K562 (cell line): ENCODE results near the gene ADAMTS7. TPM values are rescaled to one million over a fixed set of nuclear protein-coding genes. Genes with fewer than 3 reads are reported as not detected.
"Not testable (repeated sequence)": the region's sequence is repeated elsewhere in the genome, so short reads cannot be mapped to it uniquely, and the experiment has no call there.

Experiments used
- ATAC-seq: fragments of 200-7000 bp; cut with Tn5 transposase; 3 replicates; pipeline ENCODE4 v1.9.1; 2020; ENCODE audit warnings: moderate library complexity
- BruUV-seq: library from RNA; stranded (reverse); fragments of 400-500 nt; replicated peaks from 2 replicates; lab custom pipeline; 2021; lab: Mats Ljungman, UMichigan
- CTCF ChIA-PET: fragments of 300-600 bp; formaldehyde crosslinking; extraction: SDS; loops from one replicate; lab custom pipeline; 2021; ENCODE audit warnings: low intra/inter-chr PET ratio; lab: Yijun Ruan, JAX
- POLR2A ChIA-PET: fragments of 300-600, 350-650 bp; sonication (Branson Sonifier 250); formaldehyde crosslinking; extraction: SDS; loops from one replicate; lab custom pipeline; 2021; ENCODE audit warnings: antibody characterized with exemption, inconsistent platforms; lab: Yijun Ruan, JAX
- DNase-seq, 4 experiments: peaks; one replicate each; pipeline versions ENCODE4 v3.0.0 to v3.0.0-alpha.2; 2011 to 2018; ENCODE audit warnings: low spot score in 3 of 4, mixed read lengths in 3 of 4; ENCODE audit errors: extremely low read depth in 1 of 4
- FAIRE-seq: peaks from 2 replicates; lab custom pipeline; 2011; peaks lifted over from hg19 to GRCh38; lab: Jason Lieb, UNC
- H2AFZ ChIP-seq: 2 replicates; pipeline ENCODE4 v1.6.0; 2011; ENCODE audit warnings: low read depth, low read length, control low read depth, inconsistent platforms
- H3K27ac ChIP-seq: fragments of 200-600 bp; 3 replicates; pipeline ENCODE4 v1.8.0; 2011; ENCODE audit warnings: low read depth, mild to moderate bottlenecking, control low read depth, inconsistent platforms, low read length, moderate library complexity, mixed read lengths; ENCODE audit errors: extremely low read depth
- H3K27me3 ChIP-seq, 2 experiments: fragments of 300-600 bp in 1 of 2; 2 replicates in 1 of 2; 3 replicates in 1 of 2; pipeline versions ENCODE4 v1.6.0 to v1.8.0; 2011; ENCODE audit warnings: inconsistent platforms in 2 of 2, low read length in 2 of 2, mild to moderate bottlenecking in 1 of 2, mixed read lengths in 1 of 2, moderate library complexity in 1 of 2; ENCODE audit not compliant: control insufficient read depth in 2 of 2, insufficient read depth in 2 of 2
- H3K36me3 ChIP-seq: fragments of 300-600 bp; 3 replicates; pipeline ENCODE4 v1.8.0; 2011; ENCODE audit warnings: mild to moderate bottlenecking, low read length, inconsistent platforms; ENCODE audit not compliant: control insufficient read depth, insufficient read depth
- H3K4me1 ChIP-seq, 2 experiments: fragments of 200-600 bp in 1 of 2; replicated peaks in 1 of 2; 2 replicates in 1 of 2; 3 replicates in 1 of 2; pipeline versions ENCODE4 v1.5.1 to v1.8.0; 2011; ENCODE audit warnings: inconsistent platforms in 2 of 2, low read length in 2 of 2, mild to moderate bottlenecking in 1 of 2, mixed read lengths in 1 of 2, moderate library complexity in 1 of 2; ENCODE audit not compliant: control insufficient read depth in 2 of 2, insufficient read depth in 2 of 2
- H3K4me2 ChIP-seq: 2 replicates; pipeline ENCODE4 v1.6.1; 2011; ENCODE audit warnings: low read length, control low read depth, inconsistent platforms, mixed read lengths; ENCODE audit not compliant: insufficient read depth
- H3K4me3 ChIP-seq: fragments of 200-600 bp; sonication (generic), shearing (Covaris generic); 2 replicates; pipeline ENCODE4 v1.5.1; 2016; ENCODE audit warnings: control low read depth, inconsistent platforms
- H3K79me2 ChIP-seq: fragments of 200-600 bp; 3 replicates; pipeline ENCODE4 v1.8.0; 2011; ENCODE audit warnings: low read length, inconsistent platforms; ENCODE audit not compliant: control insufficient read depth, insufficient read depth
- H3K9ac ChIP-seq, 2 experiments: 2 replicates each; pipeline versions ENCODE4 v1.6.0 to v1.6.1; 2011; ENCODE audit warnings: low read depth in 2 of 2, low read length in 2 of 2, control low read depth in 1 of 2, inconsistent platforms in 1 of 2, mild to moderate bottlenecking in 1 of 2, mixed read lengths in 1 of 2; ENCODE audit not compliant: insufficient read depth in 1 of 2
- H3K9me1 ChIP-seq: one replicate; pipeline ENCODE4 v1.6.0; 2011; ENCODE audit warnings: inconsistent platforms, mild to moderate bottlenecking, low read length, moderate library complexity; ENCODE audit not compliant: control insufficient read depth, insufficient read depth
- H3K9me3 ChIP-seq: replicated peaks from 2 replicates; pipeline ENCODE4 v1.5.1; 2011; ENCODE audit warnings: low read depth, low read length, inconsistent platforms; ENCODE audit not compliant: control insufficient read depth, insufficient read depth
- H4K20me1 ChIP-seq: replicated peaks from 2 replicates; pipeline ENCODE4 v1.6.1; 2011; ENCODE audit warnings: low read length, inconsistent platforms, mixed read lengths; ENCODE audit not compliant: control insufficient read depth, insufficient read depth
- E4F1 ChIP-seq: fragments of 250-450 bp; sonication (Bioruptor Pico); IDR thresholded peaks from 2 replicates; pipeline ENCODE4 v1.5.0; 2021; ENCODE audit warnings: mild to moderate bottlenecking, borderline replicate concordance
- MTA2 ChIP-seq: fragments of 450-650 bp; IDR thresholded peaks from 2 replicates; pipeline ENCODE4 v1.6.1; 2016; ENCODE audit warnings: low read depth
- TAF15 ChIP-seq: fragments of 200-400 bp; formaldehyde crosslinking; IDR thresholded peaks from 2 replicates; pipeline ENCODE4 v1.6.1; 2017; ENCODE audit warnings: mild to moderate bottlenecking, low read depth, low read length, moderate library complexity
- TGIF2 ChIP-seq: sonication (generic); formaldehyde crosslinking; IDR thresholded peaks from 2 replicates; pipeline ENCODE4 v1.8.1; 2022; ENCODE audit warnings: mild to moderate bottlenecking, missing genetic modification reagents, moderate library complexity
- WGBS: fragments of 100-300 bp; shearing (Covaris generic); methylation state at CpG from one replicate; pipeline ENCODE4 v1.1.6; 2016; ENCODE audit warnings: low coverage, mixed read lengths; ENCODE audit not compliant: insufficient coverage; ENCODE audit errors: missing lambda C conversion rate; 5-methylcytosine and 5-hydroxymethylcytosine counted together
- in situ Hi-C: fragments of 300-500 bp; cut with MboI; formaldehyde crosslinking; loops from 4 replicates; pipeline ENCODE4 v1.15.0; 2018; ENCODE audit warnings: inconsistent platforms, mixed read lengths
- intact Hi-C: fragments of 100-400 bp; cut with micrococcal nuclease; formaldehyde crosslinking; loops from 2 replicates; pipeline ENCODE4 v1.14.2; 2022
- polyA plus RNA-seq, 8 experiments: library from polyadenylated mRNA; depleted of rRNA in 4 of 8; stranded (reverse) in 5 of 8; unstranded in 3 of 8; fragments of >200 nt; fragmentation: Nextera tagmentation in 2 of 8; fragmentation: Illumina TruSeq in 1 of 8; extraction: Ambion mirVana in 2 of 8; extraction: Trizol in 1 of 8; gene quantifications; 2 replicates each; pipeline versions ENCODE4 v1.2.1 to v1.2.3, GENCODE V29; 2011 to 2014; ENCODE audit warnings: inconsistent platforms in 1 of 8, missing spikeins in 1 of 8
- total RNA-seq, 7 experiments: library from RNA; depleted of rRNA in 6 of 7; stranded (reverse); fragments of >200 nt in 6 of 7; fragmentation: Illumina TruSeq in 2 of 7; extraction: Trizol in 2 of 7; gene quantifications; 2 replicates each; pipeline versions ENCODE4 v1.2.1 to v1.2.3, GENCODE V29; 2011 to 2021; ENCODE audit warnings: low replicate concordance in 1 of 7
- TF ChIP-seq, protein P1 (sequence below): sonication (generic); formaldehyde crosslinking; IDR thresholded peaks from 2 replicates; pipeline ENCODE4 v1.9.0; 2022; ENCODE audit warnings: mild to moderate bottlenecking, missing genetic modification reagents

ADAMTS7 gene
- total and polyA plus RNA-seq, 9 of the 15 experiments (the other 6 are each of a cell fraction or from before 2014, with no cell fraction given): 0.05 to 0.07 TPM; not detected in 7

GRCh38 chr15:78762985-78763795 lies 48.1 kb downstream of the ADAMTS7 start (continued):
- TF ChIP-seq, protein P1, sequence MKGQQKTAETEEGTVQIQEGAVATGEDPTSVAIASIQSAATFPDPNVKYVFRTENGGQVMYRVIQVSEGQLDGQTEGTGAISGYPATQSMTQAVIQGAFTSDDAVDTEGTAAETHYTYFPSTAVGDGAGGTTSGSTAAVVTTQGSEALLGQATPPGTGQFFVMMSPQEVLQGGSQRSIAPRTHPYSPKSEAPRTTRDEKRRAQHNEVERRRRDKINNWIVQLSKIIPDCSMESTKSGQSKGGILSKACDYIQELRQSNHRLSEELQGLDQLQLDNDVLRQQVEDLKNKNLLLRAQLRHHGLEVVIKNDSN (CRISPR knock-in tag): no peak
- TF ChIP-seq TAF15 (no peak), E4F1 (CRISPR knock-in tag) (no peak), MTA2 (no peak), TGIF2 (CRISPR knock-in tag) (no peak)

GRCh38 chr15:78762386-78762961 lies 48.8 kb downstream of the ADAMTS7 start:
- in situ Hi-C loops: loop anchor here (5.0 kb wide), 1 partner anchor 770 kb away; no protein-coding TSS in a partner anchor

More at GRCh38 chr15:78762386-78762961, 48.8 kb downstream of the ADAMTS7 start:
- 17% methylated on average over 11 of the region's 25 CpGs for WGBS
- POLR2A ChIA-PET, CTCF ChIA-PET, H3K4me2 ChIP-seq, BruUV-seq, FAIRE-seq, H3K36me3 ChIP-seq, H3K79me2 ChIP-seq, H4K20me1 ChIP-seq, ATAC-seq, H3K9ac ChIP-seq, DNase-seq, H3K4me3 ChIP-seq, H2AFZ ChIP-seq, H3K27ac ChIP-seq, H3K9me3 ChIP-seq, H3K9me1 ChIP-seq, intact Hi-C loops: not testable (repeated sequence)
- Histone ChIP-seq H3K27me3 (peaks cover 2 to 24% of the 10 kb centered on the region in 2 experiments; a peak in 2 of 5 replicates), H3K4me1 (peaks cover 0 to 18% of the 10 kb centered on the region in 2 experiments; a peak in 1 of 5 replicates)
